ENCODE measurements around the gene MGAT5B.

- TF ChIP-seq EZH2 (IDR thresholded peaks at IDR 0.05; ENCODE audit: insufficient read depth, poor library complexity, severe bottlenecking) = no peak
- no peak for TF ChIP-seq EZH2phosphoT487 (IDR thresholded peaks at IDR 0.05; ENCODE audit: insufficient read depth, low read depth)
Observed at GRCh38 chr17:76865174-76865573, 3.0 kb upstream of the MGAT5B start.
